Stimulated activated CD4-positive, alpha-beta T cell treated with anti-CD3 and anti-CD28 coated beads, Interleukin-4, amount 100 ng/mL, for 1 hour (primary cell): ENCODE data around the gene PGPEP1.

Experiments
- DNase-seq: peaks from one replicate; pipeline ENCODE4 v3.0.0-alpha.2; 2020

Gene PGPEP1

GRCh38 chr19:18340190-18340989 is at the start of gene PGPEP1:
Gene PGPEP1 (plus strand): TSS chr19:18340598. CDS start chr19:18340682, 84 bp downstream.
- DNase-seq, result peak; percentile 67

- DNase-seq, result no peak
These were observed 49.3 kb upstream of the PGPEP1 start for GRCh38 chr19:18291019-18291524.

GRCh38 chr19:18291590-18292461 is 48.6 kb upstream of the PGPEP1 start:
- peak; percentile 73 for DNase-seq

- peak; percentile 23 for DNase-seq
These were observed 48.0 kb upstream of the PGPEP1 start for GRCh38 chr19:18292462-18292809.

GRCh38 chr19:18292810-18293641 is 47.4 kb upstream of the PGPEP1 start:
- peak; percentile 29 for DNase-seq

GRCh38 chr19:18293642-18294466 is 46.5 kb upstream of the PGPEP1 start:
- DNase-seq, result no peak

GRCh38 chr19:18294467-18294864 is 45.9 kb upstream of the PGPEP1 start:
- peak; percentile 92 for DNase-seq

- no peak for DNase-seq
These were observed 45.4 kb upstream of the PGPEP1 start for GRCh38 chr19:18295034-18295451.

GRCh38 chr19:18297308-18297707 is 43.1 kb upstream of the PGPEP1 start:
- no peak for DNase-seq

- DNase-seq, result no peak
These were observed 41.8 kb upstream of the PGPEP1 start for GRCh38 chr19:18298601-18299000.

GRCh38 chr19:18299654-18300053 is 40.7 kb upstream of the PGPEP1 start:
- no peak for DNase-seq

GRCh38 chr19:18300930-18301717 is 39.3 kb upstream of the PGPEP1 start:
- DNase-seq, result no peak

GRCh38 chr19:18301718-18302111 is 38.7 kb upstream of the PGPEP1 start:
- DNase-seq, result no peak

- DNase-seq, result peak; percentile 22
These were observed 36.3 kb upstream of the PGPEP1 start for GRCh38 chr19:18304208-18304457.

GRCh38 chr19:18304458-18305310 is 35.7 kb upstream of the PGPEP1 start:
- peak; percentile 86 for DNase-seq

GRCh38 chr19:18306209-18306887 is 34.0 kb upstream of the PGPEP1 start:
- DNase-seq, result no peak

- DNase-seq, result no peak
These were observed 33.5 kb upstream of the PGPEP1 start for GRCh38 chr19:18306888-18307260.

- DNase-seq, result no peak
These were observed 33.1 kb upstream of the PGPEP1 start for GRCh38 chr19:18307271-18307681.

- DNase-seq, result no peak
These were observed 32.1 kb upstream of the PGPEP1 start for GRCh38 chr19:18308051-18308947.
